ENCODE data around the gene PPP1R10.

The PPP1R10 gene

GRCh38 chr6:30597315-30598144 lies 19.5 kb downstream of the PPP1R10 start:
- peak; percentile 57 to 76 (median 59) for DNase-seq

GRCh38 chr6:30592287-30592686 lies 24.8 kb downstream of the PPP1R10 start:
- DNase-seq, result no peak

- DNase-seq, result no peak
Measured at GRCh38 chr6:30591008-30591407, 26.0 kb downstream of the PPP1R10 start.

- no peak for DNase-seq
Measured at GRCh38 chr6:30590509-30590908, 26.5 kb downstream of the PPP1R10 start.

- DNase-seq, result no peak
Measured at GRCh38 chr6:30589754-30590358, 27.2 kb downstream of the PPP1R10 start.

GRCh38 chr6:30583921-30584320 lies 33.1 kb downstream of the PPP1R10 start:
- DNase-seq, result no peak

- DNase-seq, result no peak
Measured at GRCh38 chr6:30578051-30578450, 39.0 kb downstream of the PPP1R10 start.

- no peak for DNase-seq
Measured at GRCh38 chr6:30573113-30573512, 43.9 kb downstream of the PPP1R10 start.

GRCh38 chr6:30572148-30572547 lies 44.9 kb downstream of the PPP1R10 start:
- no peak for DNase-seq

- no peak for DNase-seq
Measured at GRCh38 chr6:30571762-30572082, 45.3 kb downstream of the PPP1R10 start.

GRCh38 chr6:30571075-30571761 lies 45.8 kb downstream of the PPP1R10 start, which contains the start of gene ABCF1:
TSS of gene ABCF1 (plus strand) at chr6:30571442. CDS start at chr6:30571488, 46 bp downstream.
- DNase-seq, result peak; percentile 98 to 99 (median 99)

GRCh38 chr6:30570740-30571074 lies 46.3 kb downstream of the PPP1R10 start:
- peak in 1 of 4 experiments; percentile 38 for DNase-seq

GRCh38 chr6:30570263-30570662 lies 46.8 kb downstream of the PPP1R10 start:
- DNase-seq, result no peak

- no peak for DNase-seq
Measured at GRCh38 chr6:30568245-30568644, 48.8 kb downstream of the PPP1R10 start.

GRCh38 chr6:30565772-30566171 lies 51.3 kb downstream of the PPP1R10 start:
- DNase-seq, result no peak

GRCh38 chr6:30564114-30564513 lies 52.9 kb downstream of the PPP1R10 start:
- DNase-seq, result no peak

- DNase-seq, result no peak
Measured at GRCh38 chr6:30562470-30563425, 54.3 kb downstream of the PPP1R10 start.

GRCh38 chr6:30560930-30561329 lies 56.1 kb downstream of the PPP1R10 start:
- DNase-seq, result no peak

GRCh38 chr6:30557683-30557981 lies 59.4 kb downstream of the PPP1R10 start:
- DNase-seq, result no peak

- peak; percentile 69 to 79 (median 76) for DNase-seq
Measured at GRCh38 chr6:30556906-30557682, 59.9 kb downstream of the PPP1R10 start, which contains the start of gene PRR3. TSS of gene PRR3 (plus strand) at chr6:30557295. CDS start at chr6:30557345, 50 bp downstream.

GRCh38 chr6:30556066-30556905 lies 60.8 kb downstream of the PPP1R10 start, which contains the start of gene GNL1:
TSS of gene GNL1 (minus strand) at chr6:30556489. CDS start at chr6:30556203, 286 bp downstream.
- DNase-seq, result peak; percentile 97 to 99 (median 98)

Measured in activated CD4-positive, CD25-positive, alpha-beta regulatory T cell (primary cell).